ENCODE measurements around the gene SUSD3. TPM values are rescaled to one million over a fixed set of nuclear protein-coding genes. Genes with fewer than 3 reads are reported as not detected.

SUSD3 gene
- total and polyA plus RNA-seq, 2 of the 8 experiments (the other 6 are each of a cell fraction or from before 2014, with no cell fraction given): 5.5 to 35.4 TPM

- DNase-seq (ENCODE audit: low read depth in 1 of 2, low spot score in 2 of 2) (no peak), FAIRE-seq (no peak)
- ChIA-PET POLR2A (ENCODE audit: partially characterized antibody) (interaction anchor here (1.1 kb wide), 1 partner anchor 36 kb away, joined by 3 read pairs; no protein-coding TSS in a partner anchor), CTCF (ENCODE audit: partially characterized antibody) (interaction anchor here (0.6 to 3.9 kb wide), 5 partner anchors 12 to 1108 kb away, joined by 3 to 28 read pairs (median 3); no protein-coding TSS in a partner anchor)
- Histone ChIP-seq H3K4me2 (ENCODE audit: insufficient read depth in 1 of 2, low read depth in 2 of 2, low read length in 2 of 2) (no peak overlapping the region), H4K8ac (ENCODE audit: extremely low read depth, insufficient read depth, low read length) (no peak overlapping the region), H4K5ac (ENCODE audit: insufficient read length, low read depth, low read length) (no peak overlapping the region), H3K27ac (ENCODE audit: low read depth, low read length) (no peak overlapping the region), H3K4me1 (replicated peaks in 1 of 4; ENCODE audit: control insufficient read depth in 3 of 4, insufficient read depth in 4 of 4, low read length in 3 of 4) (no peaks in the 10 kb centered on the region; a peak in 1 of 7 replicates), H3K9me3 (ENCODE audit: insufficient read depth in 2 of 2, low read depth in 1 of 2, low read length in 1 of 2) (no peaks in the 10 kb centered on the region), H3K4ac (replicated peaks; ENCODE audit: insufficient read length, low read depth, low read length) (no peak overlapping the region), H2AFZ (ENCODE audit: low read length) (no peak overlapping the region), H2BK120ac (replicated peaks; ENCODE audit: low read depth, low read length) (no peak overlapping the region), H3K23ac (ENCODE audit: insufficient read length) (no peak overlapping the region), H4K91ac (replicated peaks; ENCODE audit: insufficient read length, low read length) (no peak overlapping the region), H3K27me3 (replicated peaks in 1 of 4; ENCODE audit: control insufficient read depth in 3 of 4, extremely low read depth in 1 of 4, insufficient read depth in 3 of 4, low read length in 3 of 4) (no peaks in the 10 kb centered on the region; a peak in 1 of 7 replicates), H3K36me3 (ENCODE audit: control insufficient read depth in 2 of 4, insufficient read depth in 4 of 4, low read length in 3 of 4) (no peaks in the 10 kb centered on the region), H4K20me1 (replicated peaks in 1 of 2; ENCODE audit: control insufficient read depth in 1 of 2, insufficient read depth in 2 of 2, low read length in 2 of 2) (no peaks in the 10 kb centered on the region), H3K23me2 (ENCODE audit: low read depth, low read length) (peaks cover 1% of the 10 kb centered on the region; the same call in 1 of the 2 replicates), H2AK5ac (ENCODE audit: low read depth, low read length) (no peak overlapping the region), H3K18ac (ENCODE audit: extremely low read depth, low read length) (no peak overlapping the region), H3K4me3 (ENCODE audit: extremely low read depth in 1 of 4, insufficient read depth in 2 of 4, low read depth in 3 of 4, low read length in 4 of 4) (no peak overlapping the region), H3K56ac (replicated peaks; ENCODE audit: insufficient read length, low read depth, low read length) (no peak overlapping the region), H3K14ac (ENCODE audit: insufficient read length) (no peak overlapping the region), H2BK15ac (ENCODE audit: low read length) (no peak overlapping the region), H2BK20ac (ENCODE audit: low read length) (no peak overlapping the region), H3K79me1 (ENCODE audit: low read depth, low read length) (no peaks in the 10 kb centered on the region), H2BK5ac (ENCODE audit: low read depth, low read length) (no peak overlapping the region), H2BK12ac (ENCODE audit: low read depth, low read length) (no peak overlapping the region), H3K9ac (replicated peaks in 1 of 4; ENCODE audit: extremely low read depth in 1 of 4, low read depth in 3 of 4, low read length in 3 of 4) (no peak overlapping the region), H3K79me2 (ENCODE audit: control insufficient read depth in 1 of 2, insufficient read depth in 2 of 2, low read length in 2 of 2) (no peaks in the 10 kb centered on the region)
- WGBS, 2 experiments (ENCODE audit: extremely low coverage in 1 of 2, insufficient coverage in 1 of 2, insufficient read length in 1 of 2, insufficient replicate concordance in 2 of 2, low coverage in 1 of 2, low lambda C conversion rate in 2 of 2, missing lambda C conversion rate in 1 of 2): 78% methylated on average over 4 of the region's 4 CpGs; no CpG with 5 or more reads in 1 of the 2 experiments
- TF ChIP-seq TAF1 (IDR thresholded peaks at IDR 0.05; ENCODE audit: low read depth, low read length) (no peak), FOSL1 (IDR thresholded peaks at IDR 0.05; ENCODE audit: insufficient read depth, low read depth, low read length) (no peak), TEAD4 (IDR thresholded peaks at IDR 0.05; ENCODE audit: low read depth, low read length) (no peak), CREB1 (IDR thresholded peaks at IDR 0.05) (no peak), JUN (IDR thresholded peaks at IDR 0.05; ENCODE audit: low read depth, low read length) (no peak), RNF2 (IDR thresholded peaks at IDR 0.05; ENCODE audit: borderline replicate concordance, low read depth, low read length, missing control alignments, poor library complexity, severe bottlenecking) (no peak), RXRA (IDR thresholded peaks at IDR 0.05; ENCODE audit: insufficient read depth, low read depth, low read length) (no peak), CTCF (IDR thresholded peaks at IDR 0.05; ENCODE audit: control extremely low read depth in 1 of 3, insufficient read depth in 1 of 3, low read depth in 1 of 3, low read length in 3 of 3) (no peak)
Observed at GRCh38 chr9:93024646-93024910, 33.9 kb upstream of the SUSD3 start.

All from H1 (cell line).